HCT116 (cell line): Measurements from ENCODE around the gene TIAM2. TPM values are rescaled to one million over a fixed set of nuclear protein-coding genes. Genes with fewer than 3 reads are reported as not detected.

Source experiments
- ATAC-seq: fragments of 200-7000 bp; cut with Tn5 transposase; 2 replicates; pipeline ENCODE4 v1.9.1; 2020; ENCODE audit warnings: mild to moderate bottlenecking, moderate library complexity
- BruUV-seq: library from RNA; stranded (reverse); fragments of 400-500 nt; replicated peaks from 2 replicates; lab custom pipeline; 2021; lab: Mats Ljungman, UMichigan
- CTCF ChIA-PET: fragments of 300-600 bp; sonication (Branson Sonifier 250); formaldehyde crosslinking; loops from one replicate; lab custom pipeline; 2021; ENCODE audit warnings: antibody characterized with exemption; lab: Charles Lee
- POLR2A ChIA-PET: fragments of 300-600, 350-600 bp; sonication (Branson Sonifier 250); formaldehyde crosslinking; loops from one replicate; lab custom pipeline; 2021; ENCODE audit warnings: antibody characterized with exemption; lab: Charles Lee
- RAD21 ChIA-PET, 2 experiments: fragments of 300-600 bp; sonication (Branson Sonifier 250); formaldehyde crosslinking; loops; one replicate each; lab custom pipeline; 2023; ENCODE audit warnings: low total read pairs in 2 of 2; ENCODE audit not compliant: uncharacterized antibody in 2 of 2, unreplicated experiment in 2 of 2, low non-redundant PET in 1 of 2; lab: Charles Lee
- DNase-seq: peaks from one replicate; pipeline ENCODE4 v3.0.0-alpha.2; 2010; ENCODE audit warnings: low read depth, low spot score
- H2AFZ ChIP-seq: fragments of 200-600 bp; shearing (Covaris generic), sonication (generic); 2 replicates; pipeline ENCODE4 v1.6.1; 2017; ENCODE audit warnings: low read depth, mixed run types, mixed read lengths, antibody characterized with exemption, low read length; ENCODE audit not compliant: poor library complexity, severe bottlenecking
- H3K27ac ChIP-seq: 2 replicates; pipeline ENCODE4 v1.5.1; 2012; ENCODE audit warnings: low read depth, low read length
- H3K27me3 ChIP-seq: fragments of 200-600 bp; sonication (generic); 2 replicates; pipeline ENCODE4 v1.6.1; 2016; ENCODE audit warnings: mixed run types, low read length, mixed read lengths; ENCODE audit not compliant: insufficient read depth
- H3K36me3 ChIP-seq, 2 experiments: fragments of 200-500 bp in 1 of 2; fragments of 200-600 bp in 1 of 2; sonication (Bioruptor generic) in 1 of 2; sonication (generic) in 1 of 2; 2 replicates each; pipeline versions ENCODE4 v1.5.1 to v1.6.1; 2014 to 2016; ENCODE audit warnings: low read length in 2 of 2, inconsistent platforms in 1 of 2, mixed read lengths in 1 of 2, mixed run types in 1 of 2; ENCODE audit not compliant: insufficient read depth in 2 of 2, control insufficient read depth in 1 of 2
- H3K4me1 ChIP-seq, 2 experiments: fragments of 200-600 bp in 1 of 2; sonication (generic) in 1 of 2; 2 replicates each; pipeline versions ENCODE4 v1.5.1 to v1.6.1; 2012 to 2017; ENCODE audit warnings: low read length in 2 of 2, inconsistent platforms in 1 of 2, mild to moderate bottlenecking in 1 of 2, mixed read lengths in 1 of 2, mixed run types in 1 of 2, moderate library complexity in 1 of 2; ENCODE audit not compliant: insufficient read depth in 2 of 2, control insufficient read depth in 1 of 2
- H3K4me2 ChIP-seq: fragments of 200-600 bp; sonication (generic); 2 replicates; pipeline ENCODE4 v1.6.1; 2017; ENCODE audit warnings: mixed run types, low read length, mixed read lengths
- H3K4me3 ChIP-seq, 2 experiments: fragments of 200-600 bp in 1 of 2; sonication (generic) in 1 of 2; replicated peaks in 1 of 2; 2 replicates each; pipeline ENCODE4 v1.5.1; 2011 to 2016; ENCODE audit warnings: low read length in 2 of 2, control low read depth in 1 of 2, low read depth in 1 of 2, mild to moderate bottlenecking in 1 of 2, mixed read lengths in 1 of 2, mixed run types in 1 of 2
- H3K79me2 ChIP-seq: fragments of 200-600 bp; sonication (generic); 2 replicates; pipeline ENCODE4 v1.6.1; 2017; ENCODE audit warnings: mild to moderate bottlenecking, mixed run types, low read length, moderate library complexity, mixed read lengths; ENCODE audit not compliant: insufficient read depth
- H3K9ac ChIP-seq: fragments of 200-600 bp; sonication (generic); 2 replicates; pipeline ENCODE4 v1.6.1; 2016; ENCODE audit warnings: low read length, mixed read lengths
- H3K9me2 ChIP-seq: fragments of 200-600 bp; sonication (generic), shearing (Covaris generic); 2 replicates; pipeline ENCODE4 v1.6.1; 2017; ENCODE audit warnings: mixed run types, mild to moderate bottlenecking, moderate library complexity; ENCODE audit not compliant: insufficient read depth
- H3K9me3 ChIP-seq, 2 experiments: fragments of 200-500 bp in 1 of 2; fragments of 200-600 bp in 1 of 2; sonication (Bioruptor generic) in 1 of 2; sonication (generic) in 1 of 2; 2 replicates each; pipeline ENCODE4 v1.6.1; 2014 to 2017; ENCODE audit warnings: low read length in 2 of 2, mixed read lengths in 2 of 2, inconsistent platforms in 1 of 2, low read depth in 1 of 2, mild to moderate bottlenecking in 1 of 2, mixed run types in 1 of 2, moderate library complexity in 1 of 2; ENCODE audit not compliant: control insufficient read depth in 1 of 2, insufficient read depth in 1 of 2
- H4K20me1 ChIP-seq: fragments of 200-600 bp; sonication (generic), shearing (Covaris generic); 2 replicates; pipeline ENCODE4 v1.6.1; 2017; ENCODE audit warnings: mixed run types, mild to moderate bottlenecking, moderate library complexity; ENCODE audit not compliant: insufficient read depth
- CBX3 ChIP-seq: IDR thresholded peaks from 2 replicates; pipeline ENCODE4 v1.6.1; 2012; ENCODE audit warnings: low read depth
- ELF1 ChIP-seq: IDR thresholded peaks from 2 replicates; pipeline ENCODE4 v1.6.1; 2012; ENCODE audit warnings: low read depth, borderline replicate concordance
- FOSL1 ChIP-seq: IDR thresholded peaks from 2 replicates; pipeline ENCODE4 v1.6.1; 2012; ENCODE audit warnings: low read depth
- MAX ChIP-seq: IDR thresholded peaks from 2 replicates; pipeline ENCODE4 v1.6.1; 2012
- REST ChIP-seq: IDR thresholded peaks from 2 replicates; pipeline ENCODE4 v1.6.1; 2012; ENCODE audit warnings: low read depth
- SIN3A ChIP-seq: IDR thresholded peaks from 2 replicates; pipeline ENCODE4 v1.6.1; 2012; ENCODE audit warnings: low read depth
- SP1 ChIP-seq: IDR thresholded peaks from 2 replicates; pipeline ENCODE4 v1.6.1; 2012; ENCODE audit warnings: low read depth
- SRF ChIP-seq: IDR thresholded peaks from 2 replicates; pipeline ENCODE4 v1.6.1; 2012; ENCODE audit warnings: low read depth
- TCF7L2 ChIP-seq: IDR thresholded peaks from 2 replicates; pipeline ENCODE4 v1.7.0; 2011; ENCODE audit warnings: borderline replicate concordance, inconsistent platforms; ENCODE audit not compliant: insufficient read depth, insufficient read length; ENCODE audit errors: extremely low read depth
- YY1 ChIP-seq: IDR thresholded peaks from 2 replicates; pipeline ENCODE4 v1.6.1; 2011; ENCODE audit warnings: low read length, low read depth, moderate library complexity, mild to moderate bottlenecking; ENCODE audit not compliant: insufficient replicate concordance; ENCODE audit errors: extremely low read depth
- intact Hi-C: fragments of 100-400 bp; cut with micrococcal nuclease; formaldehyde crosslinking; loops from 2 replicates; pipeline ENCODE4 v1.10.0; 2022
- total RNA-seq: library from RNA; stranded (reverse); gene quantifications from one replicate; pipeline ENCODE4 v1.2.1, GENCODE V29; 2021; ENCODE audit not compliant: unreplicated experiment

The TIAM2 gene
- total RNA-seq, 1 experiment from 2014 or later: 9.4 TPM

DNA sequence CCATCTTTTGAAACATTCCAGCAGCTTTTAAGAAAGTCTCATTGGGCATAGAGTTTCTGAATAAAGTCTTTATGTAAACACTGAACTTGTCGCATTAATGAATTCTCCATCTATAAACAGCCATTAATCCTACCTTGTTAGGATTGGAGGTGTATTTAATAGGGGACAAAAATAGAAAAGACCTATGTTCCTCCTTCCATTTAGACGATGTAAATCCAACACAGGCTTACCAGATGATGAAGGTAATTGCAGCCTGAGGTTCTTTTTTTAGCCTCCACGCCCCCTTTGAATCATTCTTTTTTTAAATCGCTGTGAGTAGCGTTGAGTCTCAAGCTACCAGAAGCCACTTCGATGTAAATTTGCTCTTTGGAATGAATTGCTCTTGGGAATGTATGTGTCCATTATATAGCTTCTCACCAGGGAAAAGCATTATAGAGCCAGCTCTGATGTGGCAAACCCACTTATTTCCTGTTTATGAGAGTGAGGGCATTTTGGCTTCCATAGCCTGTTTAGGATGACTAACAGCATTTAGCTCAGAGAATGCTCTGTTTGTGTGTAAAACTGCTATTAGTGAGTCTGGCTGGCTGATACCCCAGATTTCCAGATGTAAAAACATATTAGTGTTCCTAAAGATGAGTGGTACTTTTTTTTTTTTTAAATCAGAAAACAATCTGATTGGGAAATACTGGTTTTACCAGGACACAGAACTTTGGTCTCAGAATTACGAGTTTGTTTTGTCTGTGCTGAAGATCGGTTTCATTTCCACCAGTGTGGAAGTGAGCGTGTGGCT is 193.8 kb downstream of the TIAM2 start:
- CTCF ChIA-PET: interaction anchor here (0.9 kb wide), 1 partner anchor 11 kb away, joined by 3 read pairs; no protein-coding TSS in a partner anchor
- no peaks in the 10 kb centered on the region for H3K9me3 ChIP-seq
- intact Hi-C loops: no loop called here
- H3K27me3 ChIP-seq: no peaks in the 10 kb centered on the region
- ATAC-seq (no peak), DNase-seq (no peak)
- RAD21 ChIA-PET: no interaction called here
- no peaks in the 10 kb centered on the region for H3K36me3 ChIP-seq
- no peaks in the 10 kb centered on the region for H4K20me1 ChIP-seq
- H3K4me1 ChIP-seq: peaks cover 7 to 11% of the 10 kb centered on the region in 2 experiments
- H3K4me2 ChIP-seq: no peak overlapping the region
- POLR2A ChIA-PET: no interaction called here
- no peak overlapping the region for H3K27ac ChIP-seq
- TF ChIP-seq YY1 (no peak), ELF1 (no peak), CBX3 (no peak), SP1 (no peak), FOSL1 (no peak), REST (no peak), SIN3A (no peak), MAX (no peak), SRF (no peak), TCF7L2 (no peak)
- H3K4me3 ChIP-seq: no peak overlapping the region
- no TSS peak for BruUV-seq
- no peaks in the 10 kb centered on the region for H3K79me2 ChIP-seq
- H3K9ac ChIP-seq: no peak overlapping the region
- no peak overlapping the region for H2AFZ ChIP-seq
- no peaks in the 10 kb centered on the region for H3K9me2 ChIP-seq
